HPDE6-E6E7 (cell line): ENCODE data around the gene GNB1.

Experiments
- DNase-seq: peaks from one replicate; pipeline ENCODE4 v3.0.0; 2011; ENCODE audit warnings: missing footprints; ENCODE audit errors: extremely low spot score

The GNB1 gene

DNA sequence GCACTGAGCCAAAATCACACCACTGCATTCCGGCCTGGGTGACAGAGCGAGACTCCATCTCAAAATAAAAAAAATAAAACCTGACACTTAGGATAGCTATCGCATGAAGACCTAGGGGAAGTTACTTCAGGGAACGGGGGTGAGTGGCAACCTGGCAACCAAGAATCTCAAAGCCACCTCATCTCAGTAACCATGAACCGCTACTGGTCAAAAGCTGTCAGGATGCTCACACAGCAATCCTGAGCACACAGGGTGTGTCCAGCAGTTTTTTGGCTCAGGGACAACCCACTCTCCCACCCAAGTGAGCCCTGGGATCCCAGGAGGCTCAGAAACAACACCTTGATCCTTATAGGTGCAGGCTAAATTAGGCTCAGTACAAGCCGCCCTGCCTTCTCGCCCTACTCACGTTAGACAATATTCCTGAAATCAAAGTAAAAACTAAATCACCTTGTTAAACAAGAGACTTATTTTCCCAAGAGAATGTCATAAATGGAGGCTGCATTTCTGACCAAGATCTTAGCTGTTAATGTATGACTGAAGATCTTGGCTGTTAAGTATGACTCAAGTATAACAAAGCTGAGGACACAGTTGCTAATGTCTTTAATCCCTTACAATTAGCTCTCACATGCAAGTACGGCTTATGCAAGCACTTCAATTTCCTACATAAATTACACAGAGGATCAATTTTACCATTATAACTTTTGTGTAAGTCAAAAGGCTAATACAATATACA lies 64.4 kb downstream of the GNB1 start:
- DNase-seq, result no peak

GRCh38 chr1:1825217-1825616 lies 65.7 kb downstream of the GNB1 start:
- DNase-seq, result no peak

GRCh38 chr1:1819762-1820161 lies 71.1 kb downstream of the GNB1 start:
- no peak for DNase-seq

DNA sequence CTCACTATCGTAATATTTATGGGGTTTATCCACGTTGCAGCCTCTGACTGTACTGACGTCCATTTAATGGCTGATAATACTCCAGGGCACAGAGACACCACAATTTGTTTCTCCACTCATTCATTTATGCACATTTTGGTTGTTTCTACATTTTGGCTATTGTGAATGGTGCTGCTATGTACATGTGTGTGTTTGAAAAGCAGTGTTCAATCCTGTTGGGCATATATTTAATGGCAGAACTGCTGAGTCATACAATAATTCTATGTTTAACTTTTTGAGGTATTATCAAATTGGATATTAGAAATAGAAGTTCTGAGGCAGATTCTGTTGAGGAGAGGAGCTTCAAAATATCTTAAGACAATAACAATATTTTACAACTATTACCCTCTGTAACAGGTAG lies 73.7 kb downstream of the GNB1 start:
- no peak for DNase-seq

GRCh38 chr1:1815606-1816281 lies 75.1 kb downstream of the GNB1 start:
- no peak for DNase-seq

DNA sequence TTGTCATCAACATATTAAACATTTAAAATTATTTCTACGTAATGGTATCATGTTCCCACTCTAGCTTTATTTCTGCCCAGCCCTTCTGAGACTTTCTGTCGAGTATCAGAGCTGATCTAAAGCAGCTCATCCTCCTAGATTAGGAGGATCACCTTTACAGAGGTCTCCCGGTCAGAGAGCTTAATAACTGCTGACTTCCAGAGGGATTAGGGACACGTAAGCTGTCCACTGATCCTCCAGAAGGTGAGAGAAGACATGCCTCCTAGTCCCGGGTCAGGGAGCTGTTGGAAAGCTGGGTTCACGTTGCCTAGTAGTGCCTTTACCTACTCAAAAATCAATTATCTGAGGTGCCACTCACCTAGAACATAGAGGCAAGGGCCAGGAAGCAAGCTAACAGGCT lies 81.4 kb downstream of the GNB1 start:
- DNase-seq, result no peak

DNA sequence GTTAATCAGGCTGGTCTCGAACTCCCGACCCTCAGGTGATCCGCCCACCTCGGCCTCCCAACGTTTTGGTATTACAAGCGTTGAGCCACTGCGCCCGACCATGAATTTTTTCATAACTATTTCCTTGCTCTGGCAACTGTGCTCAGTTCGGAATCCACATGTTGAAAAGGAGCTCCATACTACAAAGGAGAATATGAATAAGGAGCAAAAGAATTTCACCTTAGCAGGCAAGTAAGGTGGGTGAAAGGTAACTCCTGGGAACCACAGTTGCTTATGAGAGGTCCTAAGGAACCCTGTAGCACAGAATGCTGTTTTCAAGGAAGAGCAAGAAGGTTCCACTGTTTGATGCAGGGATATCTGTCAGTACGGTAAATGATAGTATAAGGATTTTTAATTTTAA lies 82.7 kb downstream of the GNB1 start:
- no peak for DNase-seq

- no peak for DNase-seq
These were observed 84.0 kb downstream of the GNB1 start for GRCh38 chr1:1806890-1807289.

GRCh38 chr1:1804301-1804700 lies 86.6 kb downstream of the GNB1 start:
- DNase-seq, result no peak

DNA sequence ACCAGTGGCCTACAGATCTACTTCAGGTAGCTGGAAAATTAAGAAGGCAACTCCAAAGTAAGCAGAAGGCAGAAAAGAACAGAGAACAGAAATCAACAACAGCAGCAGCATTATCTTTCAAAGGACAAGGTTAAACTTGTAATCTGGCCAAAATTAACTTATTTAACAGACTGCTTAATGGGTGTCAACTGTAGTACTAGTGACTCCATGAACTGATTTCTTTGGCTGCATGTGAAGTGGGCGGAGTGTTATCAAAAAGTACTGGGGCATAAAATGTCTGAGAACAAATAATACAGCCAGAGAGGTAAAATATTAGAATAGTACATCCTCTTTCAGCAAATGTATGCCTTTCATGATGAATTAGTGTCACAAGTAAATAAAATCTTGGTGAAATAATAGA lies 88.0 kb downstream of the GNB1 start:
- DNase-seq, result no peak

DNA sequence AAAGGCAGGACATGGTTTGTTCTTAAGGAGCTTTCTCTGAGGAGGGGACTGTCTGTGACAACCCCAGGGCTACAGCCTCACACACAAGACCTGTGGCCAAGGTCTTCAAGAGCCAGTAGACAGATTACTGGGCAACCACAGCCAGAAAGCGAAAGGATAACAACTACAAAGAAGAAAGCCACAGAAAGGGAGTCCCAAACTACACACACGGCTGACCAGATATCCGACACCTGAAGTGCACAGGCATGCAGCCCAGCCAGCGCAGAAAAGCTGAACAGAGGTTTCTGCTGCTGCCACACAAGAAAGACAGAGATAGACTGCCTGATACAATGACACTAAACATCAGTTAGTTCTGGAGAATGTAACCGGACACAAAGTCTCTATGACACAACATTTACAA lies 91.2 kb downstream of the GNB1 start:
- DNase-seq, result no peak

DNA sequence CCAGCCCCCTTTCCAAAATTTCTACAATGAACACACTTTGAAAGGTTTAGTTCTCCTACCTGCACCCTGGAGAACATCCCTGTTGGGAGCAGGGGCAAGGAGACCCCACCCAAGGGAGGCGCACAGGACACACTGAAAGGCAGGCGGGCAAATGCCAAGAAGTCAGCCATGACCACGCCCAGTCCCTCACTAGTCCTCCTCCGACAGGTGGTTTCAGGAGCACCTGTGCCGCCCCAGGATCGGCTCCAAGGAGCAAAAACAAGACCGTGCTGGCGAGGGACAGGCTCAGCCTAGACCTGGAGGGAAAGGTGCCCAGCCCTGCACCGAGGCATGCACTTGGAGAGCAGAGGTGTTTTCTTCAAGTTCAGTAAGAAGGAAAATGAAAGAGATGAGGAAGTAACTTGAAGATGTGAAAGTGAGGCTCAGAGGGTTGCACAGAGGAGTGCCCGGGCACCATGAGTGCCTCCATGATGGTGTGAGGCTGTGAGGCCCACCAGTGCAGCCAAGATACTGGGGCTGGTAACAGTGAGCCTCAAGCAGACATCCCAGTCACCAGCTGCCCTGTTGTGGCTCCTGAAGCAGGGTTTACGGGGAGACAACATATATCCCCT lies 93.1 kb downstream of the GNB1 start:
- DNase-seq, result no peak

- no peak for DNase-seq
These were observed 94.4 kb downstream of the GNB1 start for GRCh38 chr1:1796466-1796865.

GRCh38 chr1:1794999-1795398 lies 95.9 kb downstream of the GNB1 start:
- no peak for DNase-seq

- no peak for DNase-seq
These were observed 97.2 kb downstream of the GNB1 start for GRCh38 chr1:1793481-1794244.

DNA sequence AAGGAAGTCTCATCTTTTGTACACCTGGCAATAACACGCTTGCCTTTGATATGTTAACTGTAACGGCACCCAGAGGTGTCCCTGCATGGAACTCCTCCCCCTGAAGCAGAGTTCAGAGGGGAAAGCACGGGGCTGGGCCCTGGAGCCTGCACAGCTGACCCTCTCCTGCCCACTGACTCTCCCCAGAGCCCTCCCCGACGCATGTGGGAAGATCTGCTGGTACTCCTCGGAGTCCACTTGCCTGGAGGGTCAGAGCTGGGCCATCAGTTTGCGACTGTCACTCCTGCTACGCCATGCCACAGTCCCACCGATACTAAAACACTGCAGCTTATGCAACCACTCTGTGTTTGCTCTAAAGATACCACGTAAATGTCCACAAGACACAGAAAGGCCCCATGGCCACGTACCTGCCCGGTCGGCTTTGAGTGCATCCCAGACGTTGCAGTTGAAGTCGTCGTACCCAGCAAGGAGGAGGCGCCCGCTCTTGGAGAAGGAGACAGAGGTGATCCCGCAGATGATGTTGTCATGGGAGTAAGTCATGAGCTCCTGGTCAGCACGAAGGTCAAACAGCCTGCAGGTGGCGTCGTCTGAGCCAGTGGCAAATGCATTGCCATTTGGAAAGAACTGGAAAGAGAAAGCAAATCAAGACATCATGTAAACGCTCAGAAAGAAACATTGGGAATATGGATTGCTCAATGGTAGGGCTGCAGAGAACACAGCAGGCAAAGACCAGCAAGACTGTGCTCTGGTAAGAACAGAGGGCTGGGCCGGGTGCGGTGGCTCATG lies 102.0 kb downstream of the GNB1 start:
- no peak for DNase-seq

GRCh38 chr1:1788136-1788535 lies 102.8 kb downstream of the GNB1 start:
- no peak for DNase-seq

GRCh38 chr1:1786836-1787605 lies 103.9 kb downstream of the GNB1 start:
- no peak for DNase-seq

- no peak for DNase-seq
These were observed 105.2 kb downstream of the GNB1 start for GRCh38 chr1:1785666-1786065.

- no peak for DNase-seq
These were observed 106.0 kb downstream of the GNB1 start for GRCh38 chr1:1784933-1785332.

DNA sequence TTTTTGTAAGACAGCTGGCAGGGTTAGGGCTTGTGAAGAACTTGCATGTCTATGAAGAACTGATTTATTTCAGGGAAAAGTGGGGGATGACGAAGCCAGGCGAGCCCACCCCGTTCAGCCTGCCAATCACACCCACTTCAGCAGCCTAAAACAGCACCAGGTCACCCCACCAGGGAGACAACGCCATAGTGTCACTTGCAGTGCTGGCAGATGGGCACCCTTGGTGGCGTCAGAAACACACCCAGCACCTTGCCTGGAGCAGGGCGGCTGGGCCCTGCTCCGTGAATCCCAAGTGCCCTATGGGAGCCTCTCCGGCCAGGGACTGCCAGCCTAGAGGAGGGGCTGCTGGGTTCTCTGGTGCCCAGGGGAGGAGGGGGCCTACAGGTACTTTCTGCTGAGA lies 107.6 kb downstream of the GNB1 start:
- DNase-seq, result no peak
